Measurements from ENCODE around the gene LPO.

LPO gene

GRCh38 chr17:58250344-58251011 is 12.1 kb downstream of the LPO start:
- peaks cover 17% of the 10 kb centered on the region for H3K27me3 ChIP-seq
- H4K20me1 ChIP-seq: no peaks in the 10 kb centered on the region
- H3K36me3 ChIP-seq: no peaks in the 10 kb centered on the region
- no peak for TF ChIP-seq Cebpa-rat (IDR thresholded peaks at IDR 0.05)
- H3K9ac ChIP-seq: no peak overlapping the region
- H3K4me1 ChIP-seq: peaks cover 13% of the 10 kb centered on the region
- H3K4me3 ChIP-seq: no peak overlapping the region
- H3K4me2 ChIP-seq: no peak overlapping the region
- H3K27ac ChIP-seq: no peak overlapping the region
- no peaks in the 10 kb centered on the region for H3K9me3 ChIP-seq

- H3K36me3 ChIP-seq: no peaks in the 10 kb centered on the region
- H3K27me3 ChIP-seq: peaks cover 17% of the 10 kb centered on the region
- H4K20me1 ChIP-seq: no peaks in the 10 kb centered on the region
- no peak overlapping the region for H3K9ac ChIP-seq
- H3K27ac ChIP-seq: no peak overlapping the region
- no peak for TF ChIP-seq Cebpa-rat (IDR thresholded peaks at IDR 0.05)
- no peak overlapping the region for H3K4me3 ChIP-seq
- peaks cover 13% of the 10 kb centered on the region for H3K4me1 ChIP-seq
- no peaks in the 10 kb centered on the region for H3K9me3 ChIP-seq
- H3K4me2 ChIP-seq: no peak overlapping the region
These were observed 13.8 kb downstream of the LPO start for GRCh38 chr17:58252141-58252540.

- Histone ChIP-seq H3K4me1 (peaks cover 7% of the 10 kb centered on the region), H3K4me3 (no peak overlapping the region), H4K20me1 (no peaks in the 10 kb centered on the region), H3K9ac (no peak overlapping the region), H3K27ac (no peak overlapping the region), H3K27me3 (peaks cover 14% of the 10 kb centered on the region), H3K9me3 (no peaks in the 10 kb centered on the region), H3K36me3 (no peaks in the 10 kb centered on the region), H3K4me2 (no peak overlapping the region)
- no peak for TF ChIP-seq Cebpa-rat (IDR thresholded peaks at IDR 0.05)
These were observed 14.7 kb downstream of the LPO start for GRCh38 chr17:58253082-58253481.

- TF ChIP-seq Cebpa-rat (IDR thresholded peaks at IDR 0.05): no peak
- Histone ChIP-seq H3K36me3 (no peaks in the 10 kb centered on the region), H4K20me1 (no peaks in the 10 kb centered on the region), H3K27ac (no peak overlapping the region), H3K4me1 (no peaks in the 10 kb centered on the region), H3K9ac (no peak overlapping the region), H3K27me3 (no peaks in the 10 kb centered on the region), H3K4me2 (no peak overlapping the region), H3K9me3 (no peaks in the 10 kb centered on the region), H3K4me3 (no peak overlapping the region)
These were observed 16.4 kb downstream of the LPO start for GRCh38 chr17:58254803-58255202.

- H4K20me1 ChIP-seq: no peaks in the 10 kb centered on the region
- H3K27ac ChIP-seq: no peak overlapping the region
- H3K9ac ChIP-seq: no peak overlapping the region
- H3K4me2 ChIP-seq: no peak overlapping the region
- no peaks in the 10 kb centered on the region for H3K36me3 ChIP-seq
- no peaks in the 10 kb centered on the region for H3K27me3 ChIP-seq
- no peak overlapping the region for H3K4me3 ChIP-seq
- no peaks in the 10 kb centered on the region for H3K4me1 ChIP-seq
- no peak for TF ChIP-seq Cebpa-rat (IDR thresholded peaks at IDR 0.05)
- H3K9me3 ChIP-seq: no peaks in the 10 kb centered on the region
These were observed 23.8 kb downstream of the LPO start for GRCh38 chr17:58262149-58262548.

- no peak for TF ChIP-seq Cebpa-rat (IDR thresholded peaks at IDR 0.05)
- Histone ChIP-seq H3K9ac (no peak overlapping the region), H3K4me3 (no peak overlapping the region), H3K27ac (no peak overlapping the region), H3K36me3 (no peaks in the 10 kb centered on the region), H3K4me1 (no peaks in the 10 kb centered on the region), H3K9me3 (no peaks in the 10 kb centered on the region), H3K27me3 (no peaks in the 10 kb centered on the region), H3K4me2 (no peak overlapping the region), H4K20me1 (no peaks in the 10 kb centered on the region)
These were observed 25.4 kb downstream of the LPO start for GRCh38 chr17:58263773-58264172.

- Histone ChIP-seq H3K4me3 (no peak overlapping the region), H3K36me3 (no peaks in the 10 kb centered on the region), H3K4me2 (no peak overlapping the region), H3K9ac (no peak overlapping the region), H3K27ac (no peak overlapping the region), H3K4me1 (no peaks in the 10 kb centered on the region), H3K9me3 (no peaks in the 10 kb centered on the region), H3K27me3 (no peaks in the 10 kb centered on the region), H4K20me1 (no peaks in the 10 kb centered on the region)
- TF ChIP-seq Cebpa-rat (IDR thresholded peaks at IDR 0.05): no peak
These were observed 26.2 kb downstream of the LPO start for GRCh38 chr17:58264407-58265103.

GRCh38 chr17:58265271-58265670 is 26.9 kb downstream of the LPO start:
- no peaks in the 10 kb centered on the region for H3K27me3 ChIP-seq

GRCh38 chr17:58265902-58266875 is 27.8 kb downstream of the LPO start:
- no peak for TF ChIP-seq Cebpa-rat (IDR thresholded peaks at IDR 0.05)
- H3K9ac ChIP-seq: no peak overlapping the region
- no peaks in the 10 kb centered on the region for H3K36me3 ChIP-seq
- H3K4me2 ChIP-seq: no peak overlapping the region
- no peak overlapping the region for H3K4me3 ChIP-seq
- no peak overlapping the region for H3K27ac ChIP-seq
- no peaks in the 10 kb centered on the region for H4K20me1 ChIP-seq
- no peaks in the 10 kb centered on the region for H3K9me3 ChIP-seq
- no peaks in the 10 kb centered on the region for H3K4me1 ChIP-seq
- H3K27me3 ChIP-seq: no peaks in the 10 kb centered on the region

More at GRCh38 chr17:58265271-58265670, 26.9 kb downstream of the LPO start:
- no peaks in the 10 kb centered on the region for H4K20me1 ChIP-seq
- H3K4me1 ChIP-seq: no peaks in the 10 kb centered on the region
- no peak overlapping the region for H3K4me2 ChIP-seq
- H3K9ac ChIP-seq: no peak overlapping the region
- H3K27ac ChIP-seq: no peak overlapping the region
- TF ChIP-seq Cebpa-rat (IDR thresholded peaks at IDR 0.05): no peak
- H3K4me3 ChIP-seq: no peak overlapping the region
- no peaks in the 10 kb centered on the region for H3K9me3 ChIP-seq
- H3K36me3 ChIP-seq: no peaks in the 10 kb centered on the region
